Uterus (tissue), 2 donors: ENCODE measurements around the gene TPP2.

Experiments
- POLR2A ChIP-seq, 2 donors: fragments of 450-650 bp; IDR thresholded peaks; one replicate each; pipeline ENCODE4 v1.6.1; 2016; ENCODE audit warnings: antibody characterized with exemption in 2 of 2, mild to moderate bottlenecking in 1 of 2, moderate library complexity in 1 of 2
- TF ChIP-seq, protein P1 (sequence below), 4 experiments: fragments of 200-600 bp in 2 of 4; fragments of 450-650 bp in 2 of 4; sonication (generic) in 2 of 4; IDR thresholded peaks; one replicate each; pipeline ENCODE4 v1.5.1; 2016 to 2019; ENCODE audit warnings: antibody characterized with exemption in 4 of 4, mild to moderate bottlenecking in 2 of 4, moderate library complexity in 1 of 4

DNA sequence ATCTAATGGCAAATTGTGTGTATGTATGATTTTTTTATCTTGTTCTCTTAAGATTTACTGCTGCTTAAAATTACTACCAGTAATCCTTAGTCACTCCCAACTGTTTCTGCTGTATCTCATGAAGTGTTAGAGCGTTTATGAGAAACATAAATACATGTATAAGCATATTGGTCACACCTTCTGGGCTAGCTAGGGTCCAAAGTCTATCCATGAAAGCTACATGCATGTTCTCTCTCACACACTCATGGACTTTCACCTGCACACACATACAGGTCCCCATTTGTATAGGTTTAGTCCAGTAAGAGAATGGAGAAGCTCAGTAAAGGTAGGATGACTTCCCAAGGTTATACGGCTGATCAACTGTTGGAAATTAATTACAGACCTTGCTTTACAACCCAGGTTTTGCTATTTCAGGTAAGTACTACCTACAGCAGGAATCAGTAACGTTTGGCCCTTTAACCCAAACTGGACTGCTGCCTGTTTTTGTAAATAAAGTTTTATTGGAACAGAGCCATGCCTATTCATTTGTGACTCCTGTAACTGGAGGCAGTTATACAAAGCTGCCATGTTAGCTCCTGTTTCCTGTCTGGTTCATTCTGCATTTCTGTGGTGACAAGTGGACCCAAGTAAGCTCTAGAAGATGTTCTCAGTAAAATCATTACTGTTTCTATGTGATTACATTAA lies 82.8 kb downstream of the TPP2 start:
- TF ChIP-seq POLR2A (IDR thresholded peaks at IDR 0.05) = no peak
- TF ChIP-seq, protein P1, sequence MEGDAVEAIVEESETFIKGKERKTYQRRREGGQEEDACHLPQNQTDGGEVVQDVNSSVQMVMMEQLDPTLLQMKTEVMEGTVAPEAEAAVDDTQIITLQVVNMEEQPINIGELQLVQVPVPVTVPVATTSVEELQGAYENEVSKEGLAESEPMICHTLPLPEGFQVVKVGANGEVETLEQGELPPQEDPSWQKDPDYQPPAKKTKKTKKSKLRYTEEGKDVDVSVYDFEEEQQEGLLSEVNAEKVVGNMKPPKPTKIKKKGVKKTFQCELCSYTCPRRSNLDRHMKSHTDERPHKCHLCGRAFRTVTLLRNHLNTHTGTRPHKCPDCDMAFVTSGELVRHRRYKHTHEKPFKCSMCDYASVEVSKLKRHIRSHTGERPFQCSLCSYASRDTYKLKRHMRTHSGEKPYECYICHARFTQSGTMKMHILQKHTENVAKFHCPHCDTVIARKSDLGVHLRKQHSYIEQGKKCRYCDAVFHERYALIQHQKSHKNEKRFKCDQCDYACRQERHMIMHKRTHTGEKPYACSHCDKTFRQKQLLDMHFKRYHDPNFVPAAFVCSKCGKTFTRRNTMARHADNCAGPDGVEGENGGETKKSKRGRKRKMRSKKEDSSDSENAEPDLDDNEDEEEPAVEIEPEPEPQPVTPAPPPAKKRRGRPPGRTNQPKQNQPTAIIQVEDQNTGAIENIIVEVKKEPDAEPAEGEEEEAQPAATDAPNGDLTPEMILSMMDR (IDR thresholded peaks at IDR 0.05) = no peak
